WERI-Rb-1 (cell line): ENCODE results near the gene CBY3.

Experiments
- DNase-seq: peaks from one replicate; pipeline ENCODE4 v3.0.0-alpha.2; 2020
- H3K27ac ChIP-seq: fragments of 250-450 bp; sonication (Bioruptor Pico); 2 replicates; pipeline ENCODE4 v1.5.1; 2020; ENCODE audit warnings: mild to moderate bottlenecking, moderate library complexity
- H3K27me3 ChIP-seq: fragments of 250-450 bp; sonication (Bioruptor Pico); 2 replicates; pipeline ENCODE4 v1.5.1; 2021; ENCODE audit warnings: mild to moderate bottlenecking, low read depth, moderate library complexity; ENCODE audit not compliant: insufficient read depth, severe bottlenecking
- H3K36me3 ChIP-seq: fragments of 250-450 bp; sonication (Bioruptor Pico); 2 replicates; pipeline ENCODE4 v1.5.1; 2020; ENCODE audit warnings: mild to moderate bottlenecking, moderate library complexity
- H3K4me3 ChIP-seq: 2 replicates; pipeline ENCODE4 v1.5.1; 2011; ENCODE audit warnings: low read depth, mild to moderate bottlenecking, control low read depth, low read length
- H3K9me3 ChIP-seq: fragments of 250-450 bp; sonication (Bioruptor Pico); 2 replicates; pipeline ENCODE4 v1.5.1; 2021; ENCODE audit warnings: mild to moderate bottlenecking, moderate library complexity; ENCODE audit not compliant: severe bottlenecking
- CTCF ChIP-seq: IDR thresholded peaks from 2 replicates; pipeline ENCODE4 v1.5.1; 2011; ENCODE audit warnings: low read depth, mild to moderate bottlenecking, control low read depth, inconsistent platforms, low read length

The CBY3 gene

GRCh38 chr5:179720222-179720621 lies 39.4 kb upstream of the CBY3 start:
- no peaks in the 10 kb centered on the region for H3K9me3 ChIP-seq
- no peak overlapping the region for H3K27ac ChIP-seq
- TF ChIP-seq CTCF: no peak
- H3K36me3 ChIP-seq: peaks cover 60% of the 10 kb centered on the region
- no peaks in the 10 kb centered on the region for H3K27me3 ChIP-seq
- no peak overlapping the region for H3K4me3 ChIP-seq
- DNase-seq: no peak

- no peak for TF ChIP-seq CTCF
- Histone ChIP-seq H3K4me3 (no peak overlapping the region), H3K27me3 (no peaks in the 10 kb centered on the region), H3K27ac (no peak overlapping the region), H3K9me3 (no peaks in the 10 kb centered on the region), H3K36me3 (peaks cover 49% of the 10 kb centered on the region)
- DNase-seq: no peak
Measured at GRCh38 chr5:179716286-179716685, 35.5 kb upstream of the CBY3 start.

GRCh38 chr5:179700401-179700918 lies 19.6 kb upstream of the CBY3 start:
- Histone ChIP-seq H3K9me3 (no peaks in the 10 kb centered on the region), H3K27ac (no peak overlapping the region), H3K4me3 (no peak overlapping the region), H3K36me3 (peaks cover 8% of the 10 kb centered on the region; the same call in 1 of the 2 replicates), H3K27me3 (no peaks in the 10 kb centered on the region)
- TF ChIP-seq CTCF: no peak
- DNase-seq: no peak

DNA sequence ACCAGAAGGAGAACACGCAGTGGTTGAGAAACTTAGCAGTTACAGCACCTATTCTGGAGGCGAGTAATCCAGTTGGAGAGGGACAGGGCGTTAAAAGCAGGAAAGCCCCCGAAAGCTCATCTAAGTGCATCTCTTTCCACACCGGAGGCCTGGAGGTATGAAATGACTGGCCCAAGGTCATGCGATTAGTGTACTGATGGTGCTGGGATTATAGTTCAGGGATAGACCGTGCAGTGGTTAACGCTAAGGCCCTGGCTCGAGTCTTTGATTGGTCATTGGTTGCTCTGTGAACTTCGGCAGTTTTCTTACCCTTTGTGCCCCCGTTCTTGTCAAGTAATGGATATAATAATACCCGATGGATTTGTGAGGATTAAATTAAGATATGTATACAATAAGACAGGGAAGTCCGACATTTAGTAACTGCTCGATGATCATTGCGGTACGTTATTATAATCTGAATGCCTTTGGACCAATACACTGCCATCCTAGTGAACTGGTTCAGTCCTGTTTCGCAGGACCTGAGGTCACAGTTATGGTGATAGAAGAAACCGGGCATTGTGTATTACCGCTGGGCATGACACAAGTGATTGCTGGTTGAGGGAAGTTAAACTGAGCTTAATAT lies 18.9 kb upstream of the CBY3 start:
- no peaks in the 10 kb centered on the region for H3K27me3 ChIP-seq
- H3K27ac ChIP-seq: peak overlapping the region; percentile 93
- H3K4me3 ChIP-seq: peak overlapping the region; percentile 64
- DNase-seq: peak; percentile 19
- H3K36me3 ChIP-seq: peaks cover 8% of the 10 kb centered on the region; the same call in 1 of the 2 replicates
- TF ChIP-seq CTCF: no peak
- no peaks in the 10 kb centered on the region for H3K9me3 ChIP-seq

GRCh38 chr5:179698935-179699615 lies 18.2 kb upstream of the CBY3 start, which contains the start of gene CANX:
TSS of gene CANX (plus strand) at chr5:179698967. CDS start at chr5:179705682, 6,715 bp downstream.
- H3K9me3 ChIP-seq: no peaks in the 10 kb centered on the region
- H3K27me3 ChIP-seq: no peaks in the 10 kb centered on the region
- peaks cover 3% of the 10 kb centered on the region; the same call in 1 of the 2 replicates for H3K36me3 ChIP-seq
- H3K27ac ChIP-seq: peak within 1 kb of the TSS; percentile 93
- H3K4me3 ChIP-seq: peak within 1 kb of the TSS; percentile 64
- TF ChIP-seq CTCF: no peak
- no peak for DNase-seq
